K562 (cell line): ENCODE data around the gene STAB2. TPM values are rescaled to one million over a fixed set of nuclear protein-coding genes. Genes with fewer than 3 reads are reported as not detected.

Experiments used
- ATF1 ChIP-seq, 2 experiments: fragments of 450-650 bp in 1 of 2; IDR thresholded peaks; 2 replicates each; pipeline ENCODE4 v1.6.1; 2016; ENCODE audit warnings: missing compliant biosample characterization in 1 of 2, missing genetic modification characterization in 1 of 2
- CBFB ChIP-seq: sonication (generic); formaldehyde crosslinking; IDR thresholded peaks from 2 replicates; pipeline ENCODE4 v1.4.0; 2020; ENCODE audit warnings: mild to moderate bottlenecking, missing genetic modification reagents
- GMEB1 ChIP-seq: fragments of 250-450 bp; sonication (Bioruptor Pico); IDR thresholded peaks from 2 replicates; pipeline ENCODE4 v1.4.0; 2020; ENCODE audit warnings: mild to moderate bottlenecking
- HNRNPH1 ChIP-seq: fragments of 200-400 bp; formaldehyde crosslinking; optimal IDR thresholded peaks from 2 replicates; pipeline ENCODE3; 2017; ENCODE audit warnings: low read depth, mild to moderate bottlenecking, low read length, moderate library complexity
- MAX ChIP-seq: sonication (generic); formaldehyde crosslinking; IDR thresholded peaks from 2 replicates; pipeline ENCODE4 v1.9.0; 2022; ENCODE audit warnings: mild to moderate bottlenecking, missing genetic modification reagents
- MTA1 ChIP-seq: fragments of 450-650 bp; IDR thresholded peaks from 2 replicates; pipeline ENCODE4 v1.6.1; 2017; ENCODE audit warnings: borderline replicate concordance
- MTA3 ChIP-seq: fragments of 450-650 bp; formaldehyde crosslinking; IDR thresholded peaks from 2 replicates; pipeline ENCODE4 v1.6.1; 2017; ENCODE audit warnings: mild to moderate bottlenecking, borderline replicate concordance
- PML ChIP-seq: IDR thresholded peaks from 2 replicates; pipeline ENCODE4 v1.6.1; 2012; ENCODE audit warnings: low read length, inconsistent platforms
- RCOR1 ChIP-seq, 2 experiments: IDR thresholded peaks; 2 replicates each; pipeline ENCODE4 v1.6.1; 2012; ENCODE audit warnings: low read depth in 2 of 2, low read length in 2 of 2, borderline replicate concordance in 1 of 2, improper control_type of control experiment in 1 of 2
- RREB1 ChIP-seq: fragments of 250-450 bp; sonication (Bioruptor Pico); IDR thresholded peaks from 2 replicates; pipeline ENCODE4 v1.4.0; 2020
- SMAD2 ChIP-seq: fragments of 150-350 bp; IDR thresholded peaks from 2 replicates; pipeline ENCODE4 v1.6.1; 2014; ENCODE audit warnings: low read depth, mild to moderate bottlenecking, low read length
- SPI1 ChIP-seq: IDR thresholded peaks from 2 replicates; pipeline ENCODE4 v1.6.1; 2011; ENCODE audit warnings: low read depth, low read length, control low read depth, borderline replicate concordance
- TCF7 ChIP-seq: sonication (generic); IDR thresholded peaks from 2 replicates; pipeline ENCODE4 v1.6.1; 2016; ENCODE audit warnings: antibody characterized with exemption, borderline replicate concordance
- ZNF280A ChIP-seq: fragments of 450-650 bp; IDR thresholded peaks from 2 replicates; pipeline ENCODE4 v1.6.1; 2018; ENCODE audit warnings: mild to moderate bottlenecking, low read depth; ENCODE audit not compliant: partially characterized antibody
- ZNF354B ChIP-seq: fragments of 250-450 bp; sonication (Bioruptor Pico); IDR thresholded peaks from 2 replicates; pipeline ENCODE4 v1.4.0; 2020
- ZNF780A ChIP-seq: fragments of 250-450 bp; sonication (Bioruptor Pico); IDR thresholded peaks from 2 replicates; pipeline ENCODE4 v1.5.0; 2021; ENCODE audit warnings: mild to moderate bottlenecking
- polyA plus RNA-seq, 8 experiments: library from polyadenylated mRNA; depleted of rRNA in 4 of 8; stranded (reverse) in 5 of 8; unstranded in 3 of 8; fragments of >200 nt; fragmentation: Nextera tagmentation in 2 of 8; fragmentation: Illumina TruSeq in 1 of 8; extraction: Ambion mirVana in 2 of 8; extraction: Trizol in 1 of 8; gene quantifications; 2 replicates each; pipeline versions ENCODE4 v1.2.1 to v1.2.3, GENCODE V29; 2011 to 2014; ENCODE audit warnings: inconsistent platforms in 1 of 8, missing spikeins in 1 of 8
- total RNA-seq, 7 experiments: library from RNA; depleted of rRNA in 6 of 7; stranded (reverse); fragments of >200 nt in 6 of 7; fragmentation: Illumina TruSeq in 2 of 7; extraction: Trizol in 2 of 7; gene quantifications; 2 replicates each; pipeline versions ENCODE4 v1.2.1 to v1.2.3, GENCODE V29; 2011 to 2021; ENCODE audit warnings: low replicate concordance in 1 of 7
- TF ChIP-seq, protein P1 (sequence below): fragments of 450-650 bp; formaldehyde crosslinking; IDR thresholded peaks from 2 replicates; pipeline ENCODE4 v1.4.0; 2022; ENCODE audit warnings: missing genetic modification characterization

Gene STAB2
- total and polyA plus RNA-seq, 9 of the 15 experiments (the other 6 are each of a cell fraction or from before 2014, with no cell fraction given): 0.10 TPM; not detected in 8

GRCh38 chr12:103771466-103771865, 184.4 kb downstream of the STAB2 start (continued):
- TF ChIP-seq SMAD2 (no peak), HNRNPH1 (no peak), ATF1 (CRISPR knock-in tag; IDR thresholded peaks at IDR 0.05) (no peak), ATF1 (tag; IDR thresholded peaks at IDR 0.05) (no peak), RCOR1 (IDR thresholded peaks at IDR 0.05; ENCODE audit: borderline replicate concordance in 1 of 2, low read depth in 2 of 2, low read length in 2 of 2) (no peak), RREB1 (CRISPR knock-in tag) (no peak), ZNF354B (no peak), MAX (CRISPR knock-in tag) (no peak), ZNF780A (CRISPR knock-in tag) (no peak), PML (no peak), MTA3 (0 out of 2 replicates have a peak, but pooled peaks have one; percentile 27), CBFB (CRISPR knock-in tag) (no peak), SPI1 (no peak), MTA1 (no peak), TCF7 (no peak), ZNF280A (no peak), GMEB1 (CRISPR knock-in tag) (no peak)
- TF ChIP-seq, protein P1, sequence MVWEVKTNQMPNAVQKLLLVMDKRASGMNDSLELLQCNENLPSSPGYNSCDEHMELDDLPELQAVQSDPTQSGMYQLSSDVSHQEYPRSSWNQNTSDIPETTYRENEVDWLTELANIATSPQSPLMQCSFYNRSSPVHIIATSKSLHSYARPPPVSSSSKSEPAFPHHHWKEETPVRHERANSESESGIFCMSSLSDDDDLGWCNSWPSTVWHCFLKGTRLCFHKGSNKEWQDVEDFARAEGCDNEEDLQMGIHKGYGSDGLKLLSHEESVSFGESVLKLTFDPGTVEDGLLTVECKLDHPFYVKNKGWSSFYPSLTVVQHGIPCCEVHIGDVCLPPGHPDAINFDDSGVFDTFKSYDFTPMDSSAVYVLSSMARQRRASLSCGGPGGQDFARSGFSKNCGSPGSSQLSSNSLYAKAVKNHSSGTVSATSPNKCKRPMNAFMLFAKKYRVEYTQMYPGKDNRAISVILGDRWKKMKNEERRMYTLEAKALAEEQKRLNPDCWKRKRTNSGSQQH: no peak
